Left renal cortex interstitium (tissue), 4 donors: ENCODE results near the gene AHNAK. TPM values are rescaled to one million over a fixed set of nuclear protein-coding genes. Genes with fewer than 3 reads are reported as not detected.
"Not testable (repeated sequence)": the region's sequence is repeated elsewhere in the genome, so short reads cannot be mapped to it uniquely, and the experiment has no call there.

ENCODE experiments used
- DNase-seq, 4 donors: peaks; one replicate each; pipeline ENCODE4 v3.0.0-alpha.2; 2013; ENCODE audit warnings: low read depth in 4 of 4, low spot score in 2 of 4, missing footprints in 1 of 4
- polyA plus RNA-seq, 4 donors: library from polyadenylated mRNA; unstranded; fragments of 120-200 nt; gene quantifications; one replicate each; pipeline ENCODE4 v1.2.1, GENCODE V29; 2013; ENCODE audit not compliant: insufficient read length in 4 of 4

Gene AHNAK
- polyA plus RNA-seq, 4 donors = 182 to 215 (median 196) TPM

DNA sequence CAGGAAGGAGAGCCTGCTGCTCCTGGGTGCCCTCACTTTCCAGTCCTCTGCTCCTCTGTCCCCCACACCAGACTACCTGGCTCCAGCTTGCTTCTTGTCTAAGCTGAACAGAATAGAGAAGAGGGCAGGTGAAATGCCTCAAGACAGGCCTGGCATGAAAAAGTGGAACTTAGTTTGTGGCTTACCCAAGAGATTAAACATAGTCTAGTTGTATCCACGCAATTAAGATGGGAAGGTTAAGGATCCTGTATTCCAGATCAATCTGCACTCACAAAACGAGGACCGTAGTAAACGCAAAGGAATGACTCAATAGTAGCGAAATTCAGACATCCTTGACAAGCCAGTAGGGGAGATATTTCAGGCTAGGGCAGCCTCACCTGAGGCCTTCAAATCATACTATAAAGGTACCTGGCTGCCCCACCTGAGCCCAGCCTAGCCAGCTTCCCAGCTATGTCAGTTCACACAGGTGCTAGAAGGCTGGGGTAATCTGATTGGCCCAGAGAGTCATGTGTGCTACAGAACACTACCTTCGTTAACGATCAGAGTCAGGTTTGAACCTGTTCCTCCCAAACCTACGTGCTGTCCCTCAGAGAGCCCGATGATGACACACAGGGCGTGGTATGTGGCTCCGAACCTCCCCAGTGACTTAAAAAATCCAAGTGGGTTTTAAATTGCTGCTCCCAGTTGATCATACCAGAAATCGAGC, 46.5 kb downstream of the AHNAK start:
- no peak for DNase-seq

- not testable (repeated sequence) for DNase-seq
Measured at GRCh38 chr11:62499311-62499943, 47.2 kb downstream of the AHNAK start.

DNA sequence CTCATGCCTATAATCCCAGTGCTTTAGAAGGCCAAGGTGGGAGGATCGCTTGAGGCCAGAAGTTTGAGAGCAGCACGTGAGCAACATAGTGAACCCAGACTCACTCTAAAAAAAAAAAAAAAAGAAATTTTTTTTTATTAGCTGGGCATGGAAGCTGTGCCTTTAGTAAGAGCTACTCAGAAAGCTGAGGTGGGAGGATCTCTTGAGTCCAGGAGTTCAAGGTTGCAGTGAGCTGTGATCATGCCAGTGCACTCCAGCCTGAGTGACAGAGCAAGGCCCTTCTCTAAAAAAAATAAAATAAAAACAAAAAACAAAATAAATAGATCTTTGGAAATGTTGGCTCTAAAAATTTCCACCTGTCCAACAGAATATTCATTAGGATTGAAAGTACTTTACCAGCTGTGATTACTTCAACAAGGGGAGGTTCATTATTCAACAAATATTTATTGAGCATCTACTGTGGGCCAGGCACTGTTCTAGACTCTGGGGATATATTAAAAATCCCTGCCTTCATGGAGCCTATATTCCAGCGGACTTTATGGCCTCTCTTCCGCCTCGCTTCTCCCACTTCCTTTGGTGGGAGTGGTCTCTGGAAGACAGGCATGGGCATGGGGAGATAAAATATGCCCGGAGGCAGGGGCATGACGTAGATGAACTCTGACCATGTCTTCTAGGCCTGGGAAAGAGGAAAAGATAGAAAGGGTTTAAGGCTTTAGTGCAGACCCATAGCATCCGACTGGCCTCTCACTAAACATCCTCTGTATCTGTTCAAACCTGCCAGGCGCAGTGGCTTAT, 47.9 kb downstream of the AHNAK start:
- DNase-seq = no peak

DNA sequence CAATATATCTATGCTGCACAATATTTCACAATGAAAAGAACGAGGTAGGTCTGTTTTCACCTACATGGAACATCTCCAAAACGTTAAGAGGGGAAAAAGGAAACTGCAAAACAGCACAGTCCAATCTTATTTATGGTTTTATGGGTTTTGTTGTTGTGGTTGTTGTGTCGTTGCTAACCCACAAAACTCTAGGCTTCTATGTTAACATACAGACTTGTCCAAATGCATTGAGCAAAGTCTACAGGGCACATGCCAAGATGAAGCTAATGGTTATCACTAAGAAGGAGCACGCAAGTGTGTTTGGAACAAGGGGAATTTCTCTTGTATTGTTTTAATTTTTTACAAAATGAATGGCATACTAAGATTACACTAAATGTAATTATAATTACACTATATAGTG, 48.6 kb downstream of the AHNAK start:
- no peak for DNase-seq

DNA sequence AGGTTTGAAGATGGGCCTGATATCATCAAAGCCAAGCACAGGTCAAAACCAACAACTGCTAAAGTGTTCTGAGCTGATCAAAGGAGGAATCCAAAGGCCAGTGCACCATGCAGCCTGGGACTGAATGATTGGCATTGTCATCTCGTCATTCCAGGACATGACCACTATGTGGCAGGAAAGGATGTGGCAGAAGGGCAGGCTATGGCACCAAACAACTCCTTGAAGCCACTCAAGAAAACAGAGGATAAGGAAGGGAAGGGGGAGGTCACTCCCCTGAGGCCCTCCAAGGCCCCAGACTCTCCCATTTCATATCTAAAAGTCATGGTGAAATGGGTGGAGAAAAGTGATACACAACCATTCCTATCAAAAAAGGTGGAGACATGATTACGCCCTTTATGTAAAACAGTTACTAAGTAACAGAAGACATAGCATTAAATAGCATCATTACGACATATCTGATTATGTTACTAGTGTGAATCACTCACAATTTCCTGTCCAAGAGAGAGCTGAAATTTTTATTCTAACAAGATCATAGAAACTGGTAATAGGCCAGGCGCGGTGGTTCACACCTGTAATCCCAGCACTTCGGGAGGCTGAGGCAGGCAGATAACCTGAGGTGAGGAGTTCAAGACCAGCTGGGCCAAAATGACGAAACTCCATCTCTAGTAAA, 49.3 kb downstream of the AHNAK start:
- DNase-seq = no peak

GRCh38 chr11:62496676-62497075, 49.9 kb downstream of the AHNAK start:
- DNase-seq = no peak

DNA sequence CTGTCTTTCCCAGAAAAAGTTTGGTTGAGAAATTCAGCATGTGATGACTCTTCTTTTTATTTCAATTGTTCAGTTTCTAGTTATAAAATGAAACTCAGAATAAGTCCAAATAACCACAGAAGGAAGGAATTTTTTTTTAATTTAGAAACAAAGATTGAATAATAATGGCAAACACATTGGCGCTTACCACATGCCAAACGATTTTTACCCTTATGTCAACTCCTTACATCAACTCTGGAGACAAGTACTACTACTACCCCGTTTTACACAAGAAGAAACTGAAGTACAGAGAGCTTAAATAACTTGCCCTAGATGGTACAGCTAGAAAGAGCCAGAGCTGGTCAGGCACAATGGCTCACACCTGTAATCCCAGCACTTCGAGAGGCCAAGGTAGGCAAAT, 52.4 kb downstream of the AHNAK start:
- no peak for DNase-seq

GRCh38 chr11:62493801-62494200, 52.8 kb downstream of the AHNAK start:
- DNase-seq = no peak

DNA sequence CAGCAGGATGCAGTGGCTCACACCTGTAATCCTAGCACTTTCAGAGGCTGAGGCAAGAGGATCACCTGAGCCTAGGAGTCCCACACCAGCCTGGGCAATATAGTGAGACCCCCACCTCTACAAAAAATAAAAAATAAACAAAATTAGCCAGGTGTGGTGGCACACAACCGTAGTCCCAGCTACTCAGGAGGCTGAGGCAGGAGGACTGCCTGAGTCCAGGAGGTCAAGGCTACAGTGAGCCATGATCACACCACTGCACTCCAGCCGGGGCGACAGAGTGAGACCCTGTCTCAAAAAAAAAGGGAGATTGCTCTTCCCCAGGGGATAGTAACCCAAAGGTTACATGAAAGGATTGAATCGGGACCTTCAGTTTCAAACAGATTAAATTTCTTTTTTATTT, 54.0 kb downstream of the AHNAK start:
- no peak for DNase-seq

- DNase-seq = no peak
Measured at GRCh38 chr11:62491571-62492329, 54.9 kb downstream of the AHNAK start.

- no peak for DNase-seq
Measured at GRCh38 chr11:62489204-62489603, 57.4 kb downstream of the AHNAK start.

- no peak for DNase-seq
Measured at GRCh38 chr11:62487738-62488551, 58.7 kb downstream of the AHNAK start.

DNA sequence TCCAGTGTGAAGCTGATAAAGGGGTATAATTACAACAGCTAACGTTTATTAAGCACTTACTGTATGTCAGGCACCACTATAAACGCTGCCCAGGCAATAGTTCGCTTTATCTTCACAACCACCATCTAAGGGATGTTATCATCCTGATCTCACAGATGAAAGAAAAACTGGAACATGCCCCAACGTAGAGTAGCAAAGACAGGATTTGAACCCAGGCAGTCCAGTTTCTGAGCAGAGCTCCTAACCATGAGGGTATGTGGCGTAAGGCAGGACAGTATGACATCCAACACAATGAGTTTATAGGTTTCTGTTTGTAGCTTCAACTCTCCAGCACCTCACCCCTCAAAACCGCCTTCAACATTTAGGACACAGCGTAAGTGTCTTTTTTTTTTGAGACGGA, 59.5 kb downstream of the AHNAK start:
- no peak for DNase-seq

- DNase-seq = no peak
Measured at GRCh38 chr11:62484352-62484751, 62.3 kb downstream of the AHNAK start.

GRCh38 chr11:62482753-62483152, 63.9 kb downstream of the AHNAK start:
- DNase-seq = no peak

GRCh38 chr11:62479631-62480201, 66.9 kb downstream of the AHNAK start:
- no peak for DNase-seq

DNA sequence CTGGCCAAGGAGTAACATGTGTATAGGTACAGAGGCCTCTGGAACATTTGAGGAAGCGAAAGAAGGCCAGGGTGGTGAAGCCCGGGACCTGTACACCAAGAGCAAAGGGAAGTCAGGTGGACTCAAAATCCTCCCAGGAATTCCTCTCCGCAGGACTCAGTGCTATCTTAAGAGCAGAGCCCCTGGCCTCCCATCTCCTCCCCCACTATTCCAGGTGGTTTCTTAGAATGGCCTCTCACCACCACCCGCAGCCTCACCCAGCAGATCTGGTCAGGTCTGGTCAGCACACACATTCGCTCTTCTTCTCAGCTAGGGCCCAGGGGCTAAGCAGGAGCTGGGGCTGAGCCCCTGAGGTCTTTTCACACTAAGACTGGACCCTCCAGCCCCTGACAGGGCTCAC, 68.7 kb downstream of the AHNAK start:
- DNase-seq = no peak

DNA sequence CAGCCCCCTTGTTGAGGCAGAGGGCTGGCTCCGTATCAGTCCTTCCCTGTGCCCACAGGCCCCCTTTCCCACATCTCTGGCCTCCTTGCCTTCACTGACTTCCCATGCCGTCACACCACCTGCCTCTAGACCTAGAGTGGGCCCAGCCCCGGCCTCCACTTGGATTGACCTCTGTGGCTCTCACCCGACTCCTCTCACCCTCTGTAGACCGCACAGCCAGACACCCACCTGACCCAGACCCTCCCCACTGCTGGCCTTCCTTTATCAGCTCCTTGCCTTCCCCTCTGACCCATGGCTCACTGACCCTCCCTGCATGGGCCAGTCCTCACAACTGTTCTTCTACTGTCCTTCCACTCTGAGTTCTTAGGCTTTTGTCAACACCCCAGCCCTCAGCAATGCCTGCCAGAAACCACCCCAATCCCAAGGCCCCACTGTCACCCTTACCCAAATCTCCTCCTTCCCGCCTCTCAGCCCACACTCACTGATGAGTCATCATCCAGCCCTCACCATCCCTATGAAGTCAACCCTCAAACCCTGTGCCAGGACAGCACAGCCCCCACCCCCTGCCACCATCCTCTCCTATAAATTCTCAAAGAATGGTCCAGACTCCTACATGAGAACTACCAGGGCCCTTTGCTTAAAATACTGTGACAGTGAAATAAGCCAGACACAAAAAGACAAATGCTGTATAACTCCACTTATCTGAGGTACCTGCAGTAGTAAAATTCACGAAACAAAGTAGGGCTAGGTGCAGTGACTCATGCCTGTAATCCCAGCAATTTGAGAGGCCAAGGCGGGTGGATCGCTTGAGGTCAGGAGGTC, 74.3 kb downstream of the AHNAK start:
- no peak for DNase-seq
